GM21447 (cell line): ENCODE measurements around the gene PARP9.
"Not testable (repeated sequence)": the region's sequence is repeated elsewhere in the genome, so short reads cannot be mapped to it uniquely, and the experiment has no call there.

Source experiments
- ATAC-seq: cut with Tn5 transposase; IDR thresholded peaks from one replicate; pipeline ENCODE4 v1.9.1; 2021; ENCODE audit not compliant: unreplicated experiment

Gene PARP9

DNA sequence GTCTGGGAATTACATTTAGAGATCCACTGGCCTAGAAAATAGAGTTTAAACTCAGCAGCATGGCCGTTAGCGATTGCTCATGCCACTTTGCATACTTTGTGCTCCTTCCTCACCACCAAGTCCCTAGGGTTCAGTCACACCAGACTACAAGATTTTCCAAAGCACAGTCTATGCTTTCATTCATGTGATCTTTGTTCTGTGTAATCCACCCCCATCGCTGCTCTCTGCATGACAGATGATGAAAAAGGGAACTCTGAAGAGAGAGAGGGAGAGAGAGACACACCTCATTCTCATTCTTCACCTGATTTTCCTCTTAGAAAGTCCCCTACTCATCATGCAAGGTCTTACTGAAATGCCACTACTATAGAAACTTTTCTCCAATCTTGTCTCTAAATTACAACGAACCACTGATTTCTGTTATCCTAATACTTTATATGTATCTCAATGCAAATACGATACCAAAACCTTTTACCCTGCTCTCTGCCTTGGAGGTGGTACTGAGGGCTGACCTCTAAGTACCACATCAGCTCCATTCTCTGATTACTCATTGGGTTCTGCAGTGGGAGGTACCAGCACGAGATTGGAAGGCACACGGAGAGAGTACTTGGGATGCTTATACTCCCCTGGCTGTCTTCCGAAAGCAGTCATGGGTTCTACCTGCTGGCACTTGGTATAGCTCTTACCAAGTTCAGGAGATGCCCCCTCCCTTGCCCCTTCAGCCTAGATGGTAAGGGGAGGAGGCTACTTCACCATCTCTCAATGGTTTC, 12.3 kb upstream of the PARP9 start:
- ATAC-seq: peak; percentile 83

DNA sequence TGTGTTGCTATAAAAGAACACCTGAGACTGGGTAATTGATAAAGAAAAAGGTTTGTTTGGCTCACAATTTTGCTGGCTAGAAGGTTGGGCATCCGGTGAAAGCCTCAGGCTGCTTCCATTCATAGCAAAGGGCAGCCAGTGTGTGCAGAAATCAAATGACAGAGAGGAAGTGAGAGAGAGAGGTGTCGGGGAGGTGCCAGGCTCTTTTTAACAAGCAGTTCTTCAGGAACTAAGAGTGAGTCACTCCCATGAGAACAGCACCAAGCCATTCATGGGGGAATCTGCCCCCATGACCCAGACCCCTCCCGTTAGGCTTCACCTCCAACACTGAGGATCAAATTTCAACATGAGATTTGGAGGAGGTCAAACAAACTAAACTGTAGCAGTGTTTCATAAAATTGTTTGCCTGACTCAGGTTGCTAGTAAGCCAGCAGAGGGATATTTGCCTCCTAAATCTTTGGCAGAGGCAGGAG, 8.9 kb upstream of the PARP9 start:
- peak; percentile 35 for ATAC-seq

DNA sequence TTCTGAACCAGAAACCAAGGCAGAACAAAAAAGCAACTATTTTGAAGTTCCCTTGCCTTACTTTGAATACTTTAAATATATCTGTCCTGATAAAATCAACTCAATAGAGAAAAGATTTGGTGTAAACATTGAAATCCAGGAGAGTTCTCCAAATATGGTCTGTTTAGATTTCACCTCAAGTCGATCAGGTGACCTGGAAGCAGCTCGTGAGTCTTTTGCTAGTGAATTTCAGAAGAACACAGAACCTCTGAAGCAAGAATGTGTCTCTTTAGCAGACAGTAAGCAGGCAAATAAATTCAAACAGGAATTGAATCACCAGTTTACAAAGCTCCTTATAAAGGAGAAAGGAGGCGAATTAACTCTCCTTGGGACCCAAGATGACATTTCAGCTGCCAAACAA, 4.7 kb upstream of the PARP9 start:
- ATAC-seq: no peak

DNA sequence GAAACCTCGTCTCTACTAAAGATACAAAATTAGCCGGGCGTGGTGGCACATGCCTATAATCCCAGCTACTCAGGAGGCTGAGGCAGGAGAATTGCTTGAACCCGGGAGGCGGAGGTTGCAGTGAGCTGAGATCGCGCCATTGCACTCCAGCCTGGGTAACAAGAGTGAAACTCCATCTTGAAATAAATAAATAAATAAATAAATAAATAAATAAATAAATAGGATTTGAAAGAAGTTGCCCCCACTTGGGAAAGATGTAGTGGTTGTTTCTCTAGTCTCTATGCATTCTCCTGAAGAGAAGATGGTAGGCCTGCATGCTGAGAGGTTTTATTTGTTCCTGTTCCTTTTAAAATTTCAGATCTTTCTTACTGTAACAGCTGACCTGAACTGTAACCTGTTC, 4.0 kb upstream of the PARP9 start:
- ATAC-seq: not testable (repeated sequence)

DNA sequence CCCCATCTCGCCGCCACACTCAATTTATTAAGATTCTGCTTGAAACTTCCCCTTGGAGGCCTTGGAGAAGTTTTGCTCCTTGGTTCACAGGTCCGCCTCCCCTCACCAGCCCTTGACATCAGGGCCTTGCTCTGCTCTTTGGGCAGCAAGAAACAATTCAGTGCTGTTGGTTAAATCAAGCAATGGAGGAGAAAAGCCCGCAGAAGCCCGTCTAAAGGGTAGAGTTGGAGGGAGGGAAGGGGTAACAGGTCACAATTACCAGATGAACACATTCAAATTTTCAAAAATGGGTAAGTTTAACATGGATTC, 429 bp downstream of the PARP9 start:
- peak; percentile 8 for ATAC-seq

DNA sequence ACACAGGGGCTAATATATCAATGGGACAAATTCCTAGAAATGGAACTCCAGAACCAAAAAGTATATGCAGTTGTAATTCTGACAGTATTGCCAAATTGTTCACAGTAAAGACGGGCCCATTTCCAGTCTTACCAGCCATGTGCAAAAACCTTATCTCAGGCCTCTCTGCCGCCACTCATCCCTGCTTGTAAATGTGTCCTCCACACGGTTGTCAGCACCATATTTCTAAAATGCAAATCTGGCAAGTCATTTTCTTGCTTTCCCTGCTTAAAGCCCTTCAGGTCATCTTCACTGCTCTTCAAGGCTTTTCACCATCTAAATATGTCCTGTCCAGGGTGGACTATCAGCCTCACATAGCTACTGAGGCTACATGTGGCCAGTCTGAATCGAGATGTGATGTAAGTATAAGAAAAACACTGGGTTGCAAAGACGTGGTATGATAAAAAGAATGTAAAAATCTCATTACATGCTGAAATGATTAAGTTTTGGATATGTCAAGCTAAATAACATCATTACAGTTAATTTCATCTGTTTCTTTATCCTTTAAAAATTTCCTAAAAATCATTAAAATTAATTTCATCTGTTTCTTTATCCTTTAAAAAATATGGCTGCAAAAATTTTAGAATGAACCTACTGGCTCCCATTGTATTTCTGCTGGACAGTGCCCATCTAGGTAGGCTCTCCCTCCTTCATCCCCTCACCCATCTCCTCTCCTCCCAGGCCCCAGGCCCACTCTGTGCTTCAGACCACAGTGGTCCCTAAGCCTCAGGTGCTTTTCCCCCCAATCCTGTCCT, 980 bp downstream of the PARP9 start:
- ATAC-seq: no peak

DNA sequence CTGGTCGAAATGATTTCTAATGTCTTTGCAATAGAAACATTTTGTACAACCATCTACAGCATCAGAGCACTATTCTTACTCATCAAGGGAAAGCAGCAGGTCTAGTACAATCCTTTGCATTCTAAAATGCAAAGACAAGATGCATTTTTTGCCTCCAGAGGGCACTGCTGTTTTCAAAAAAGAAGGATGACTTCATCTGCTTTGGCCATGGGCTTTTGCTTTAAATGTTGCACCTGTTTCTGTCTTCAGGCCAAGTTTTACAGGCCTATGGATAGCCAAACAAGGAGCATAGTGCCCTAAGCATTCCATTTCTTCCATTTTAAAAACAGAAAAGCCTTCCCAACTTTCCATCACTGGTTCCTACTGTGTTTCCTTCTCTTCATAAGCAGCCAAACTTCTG, 3.4 kb downstream of the PARP9 start:
- no peak for ATAC-seq

DNA sequence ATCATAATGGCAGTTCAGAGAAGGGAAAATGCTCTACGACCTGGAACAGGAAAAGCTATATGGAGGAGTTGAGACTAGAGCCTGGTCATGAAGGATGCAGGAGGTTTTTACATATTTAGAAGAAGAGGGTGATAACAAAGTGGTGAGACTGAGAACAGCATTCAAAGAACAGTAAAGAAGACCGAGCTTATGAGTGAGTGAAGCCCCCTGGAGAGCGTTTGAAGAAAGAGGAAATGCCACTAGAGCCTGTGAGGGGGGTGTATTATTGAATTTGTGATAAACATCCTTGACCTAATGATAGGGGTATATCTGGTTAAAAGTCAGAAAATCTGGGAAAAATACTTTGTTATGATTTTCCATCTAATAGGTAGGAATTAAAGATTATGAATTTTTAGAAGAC, 4.2 kb downstream of the PARP9 start:
- ATAC-seq: no peak

DNA sequence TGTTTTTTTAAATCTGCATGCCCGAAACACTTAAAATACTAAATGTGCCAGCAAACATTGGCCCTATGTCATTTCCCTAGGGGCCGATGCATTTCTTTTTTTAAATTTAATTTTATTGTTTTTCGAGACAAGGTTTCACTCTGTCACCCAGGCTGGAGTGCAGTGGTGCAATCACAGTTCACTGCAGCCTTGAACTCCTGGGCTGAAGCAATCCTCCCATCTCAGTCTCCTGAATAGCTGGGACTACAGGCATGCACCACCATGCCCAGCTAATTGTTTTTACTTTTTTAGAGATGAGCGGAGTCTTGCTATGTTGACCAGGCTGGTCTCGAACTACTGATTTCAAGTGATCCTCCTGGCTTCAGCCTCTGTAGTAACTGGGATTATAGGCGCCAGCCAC, 5.5 kb downstream of the PARP9 start:
- no peak for ATAC-seq

DNA sequence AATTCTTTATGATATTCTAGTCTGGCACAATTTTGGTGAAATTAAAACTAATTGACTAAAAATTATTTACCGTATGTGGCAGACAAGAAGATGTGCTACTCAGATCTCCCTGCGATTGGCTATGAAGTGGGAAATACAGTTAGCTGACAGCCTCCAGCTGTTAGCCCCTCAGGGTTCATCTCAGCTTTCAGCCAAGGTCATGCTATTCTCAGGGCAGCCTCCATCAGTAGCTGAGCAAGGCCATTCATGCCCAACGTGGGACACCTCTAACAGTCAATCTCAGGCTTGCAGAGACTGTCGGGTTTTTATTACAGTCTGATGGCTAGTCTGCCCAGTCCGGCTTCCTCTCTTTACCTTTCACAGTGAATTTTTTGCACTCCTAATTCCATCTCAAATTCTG, 6.7 kb downstream of the PARP9 start:
- ATAC-seq: no peak

DNA sequence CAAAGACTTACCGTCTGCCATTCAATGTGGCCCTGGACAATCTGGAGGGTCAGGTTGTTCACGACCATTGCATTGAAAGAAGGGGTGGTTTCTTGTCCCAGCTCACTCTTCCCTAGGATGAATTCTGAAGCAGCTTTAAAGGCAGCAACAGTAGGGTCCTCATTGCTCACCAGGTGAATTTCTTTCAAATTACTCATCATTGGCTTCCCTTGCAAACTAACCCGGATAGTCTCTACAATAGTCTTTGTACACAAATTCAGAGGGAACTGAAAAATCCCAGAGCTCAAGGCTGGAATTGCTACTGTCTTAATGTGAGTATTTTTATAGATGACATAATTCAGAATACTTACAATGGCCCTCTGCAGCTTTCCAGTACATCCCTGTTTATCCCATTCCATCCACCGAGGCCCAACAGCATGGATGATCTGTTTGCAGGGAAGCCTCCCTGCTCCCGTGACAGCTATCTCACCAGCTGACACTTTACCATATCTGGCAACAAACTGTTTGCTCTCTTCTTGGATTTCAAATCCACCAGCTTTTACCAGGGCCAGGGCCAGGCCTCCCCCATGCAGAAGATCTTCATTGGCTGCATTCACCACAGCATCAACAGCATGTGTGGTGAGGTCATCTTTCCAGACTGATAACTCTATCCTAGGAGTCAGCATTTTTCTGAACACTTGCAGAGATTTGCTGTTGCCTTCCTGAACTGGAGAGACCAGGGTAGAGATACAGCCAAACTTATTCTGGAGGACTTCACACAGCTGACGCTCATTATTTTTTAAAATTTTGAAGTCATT, 8.6 kb downstream of the PARP9 start:
- ATAC-seq: no peak

DNA sequence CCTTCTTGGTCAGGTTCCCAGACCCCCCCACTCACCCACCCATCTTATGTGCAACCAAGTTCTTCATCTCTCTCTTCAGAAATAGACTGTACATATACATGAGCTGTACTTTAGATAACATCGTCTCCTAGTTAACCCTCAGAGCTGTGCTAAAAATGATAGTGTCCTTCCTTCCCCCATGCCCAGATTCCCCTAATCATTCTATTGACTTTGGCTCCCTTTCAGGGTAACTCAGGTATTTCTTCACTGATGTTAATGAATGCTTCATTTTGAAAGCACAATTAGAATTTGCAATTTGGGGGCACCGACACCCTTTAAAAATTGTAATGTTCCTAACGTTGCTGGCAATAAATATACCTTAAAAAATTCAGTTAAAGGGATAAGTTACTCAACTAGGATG, 10.9 kb downstream of the PARP9 start:
- ATAC-seq: no peak

DNA sequence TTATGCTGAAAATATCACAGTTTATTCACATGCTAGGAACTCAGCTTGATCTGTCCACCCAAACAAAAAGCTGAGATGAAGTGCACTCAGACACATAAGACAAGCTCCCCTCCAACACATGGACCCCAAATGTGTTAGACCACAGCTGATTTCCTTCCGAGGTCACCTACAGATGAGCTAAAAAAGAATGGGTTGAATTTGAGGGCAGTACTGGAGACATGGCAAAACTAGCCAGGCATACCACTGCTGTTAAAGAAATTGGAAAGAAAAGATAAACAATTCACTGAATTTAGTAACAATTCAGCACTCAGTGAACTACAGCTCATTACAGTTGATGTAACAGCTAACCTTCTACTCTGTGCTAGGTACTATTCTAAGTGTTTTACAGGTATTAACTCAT, 15.5 kb downstream of the PARP9 start:
- ATAC-seq: no peak

DNA sequence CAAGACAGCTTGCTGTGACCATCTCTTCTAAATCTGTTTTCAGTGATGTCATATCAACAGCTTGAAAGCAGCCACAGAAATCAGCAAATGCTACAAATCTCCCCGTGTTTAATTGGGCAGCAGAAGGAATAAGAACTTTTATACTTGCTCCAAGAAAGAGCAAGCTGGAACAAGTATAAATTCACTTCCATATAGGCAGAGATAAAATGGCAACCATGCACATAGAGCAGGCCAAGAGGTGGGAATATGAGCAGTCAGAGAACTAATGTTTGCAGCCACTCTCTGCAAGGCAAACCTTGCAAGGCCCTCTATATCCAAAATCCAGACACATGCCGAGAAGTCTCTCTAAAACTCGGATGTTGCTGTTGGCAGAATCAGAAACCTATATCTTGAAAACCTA, 16.0 kb downstream of the PARP9 start:
- no peak for ATAC-seq

DNA sequence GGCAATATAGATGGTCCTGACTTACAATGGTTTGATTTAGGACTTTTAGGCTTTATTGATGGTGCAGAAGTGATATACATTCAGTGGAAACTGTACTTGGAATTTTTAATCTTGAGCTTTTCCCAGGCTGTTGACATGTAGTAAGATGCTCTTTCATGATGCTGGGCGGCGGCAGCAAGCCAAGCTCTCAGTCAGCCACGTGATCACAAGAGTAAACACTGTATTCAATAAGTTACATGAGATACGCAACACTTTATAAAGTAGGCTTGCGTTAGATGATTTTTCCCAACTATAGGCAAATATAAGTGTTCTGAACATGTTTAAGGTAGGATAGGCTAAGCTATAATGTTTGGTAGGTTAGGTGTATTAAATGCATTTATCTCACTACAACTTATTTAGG, 17.9 kb downstream of the PARP9 start:
- no peak for ATAC-seq

DNA sequence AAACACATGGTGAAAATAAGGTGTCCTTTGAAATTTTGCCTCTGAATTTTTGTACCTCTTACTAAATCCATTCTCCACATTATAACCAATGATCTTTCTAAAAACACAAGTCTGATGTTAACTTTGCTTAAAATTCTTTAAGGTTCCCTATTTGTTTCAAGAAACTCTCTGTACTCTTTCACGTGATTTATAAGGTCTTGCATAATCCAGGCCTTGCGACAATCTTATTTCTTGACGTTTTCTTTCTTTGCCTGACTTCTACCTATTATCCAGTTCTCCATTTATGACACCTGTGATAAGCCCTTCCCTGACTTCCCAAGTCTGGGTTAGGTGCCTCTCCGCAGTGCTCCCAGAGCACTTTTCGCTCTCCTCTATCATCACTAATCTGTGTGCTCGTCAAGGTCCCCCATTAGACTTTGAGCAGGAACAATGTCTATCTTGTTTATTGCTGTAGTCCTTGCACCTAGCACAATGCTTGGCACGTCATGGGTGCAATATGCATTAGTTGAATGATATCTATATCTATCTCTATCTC, 25.1 kb downstream of the PARP9 start:
- no peak for ATAC-seq

DNA sequence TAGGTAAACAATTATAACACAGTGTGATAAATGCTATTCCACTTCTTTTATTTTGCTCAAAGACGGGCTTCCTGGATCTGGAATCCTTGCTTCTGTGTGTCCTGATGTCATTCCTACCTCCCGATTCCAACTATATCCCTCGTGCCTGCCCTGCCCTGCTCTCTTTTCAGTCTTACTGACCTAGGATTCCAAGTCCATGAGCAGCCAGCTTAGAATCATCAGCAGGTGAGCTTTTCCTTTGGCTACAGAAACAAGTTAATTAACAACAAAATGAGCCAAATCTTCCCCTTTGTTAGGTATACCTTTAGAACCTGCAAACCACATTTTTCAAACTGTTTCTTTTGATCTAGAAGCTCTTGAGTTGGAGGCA, 27.5 kb downstream of the PARP9 start:
- ATAC-seq: no peak

DNA sequence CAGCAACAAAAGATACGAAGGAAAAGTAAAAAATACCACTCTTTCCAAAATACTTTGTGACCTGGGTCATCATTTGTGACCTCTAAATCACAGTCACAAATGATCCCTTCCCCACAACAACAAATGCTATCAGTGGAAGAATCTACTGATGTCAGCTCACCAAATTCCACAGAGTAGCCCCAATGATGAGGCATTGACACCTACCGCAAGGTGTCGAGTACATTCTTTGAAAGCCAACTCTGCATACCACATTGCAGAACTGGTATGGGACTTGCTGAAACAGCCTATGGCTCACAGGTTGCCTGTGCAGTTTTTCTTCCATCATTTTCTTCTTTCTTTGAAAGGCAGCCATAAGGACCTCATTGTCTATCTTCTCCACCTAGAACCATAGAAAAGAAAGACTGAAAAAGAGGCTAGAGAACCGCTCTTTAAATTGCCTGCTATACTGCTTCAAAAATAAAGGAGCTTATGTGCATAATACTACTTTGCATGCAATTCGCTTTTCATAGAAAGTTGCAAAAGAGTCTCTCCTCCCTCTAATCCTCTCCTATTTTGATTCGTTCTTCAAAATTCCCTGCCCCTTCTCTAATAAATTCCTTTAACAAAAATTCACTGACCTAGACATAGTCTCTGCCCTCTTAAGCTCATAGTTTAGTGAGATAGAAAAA, 28.0 kb downstream of the PARP9 start:
- ATAC-seq: no peak

DNA sequence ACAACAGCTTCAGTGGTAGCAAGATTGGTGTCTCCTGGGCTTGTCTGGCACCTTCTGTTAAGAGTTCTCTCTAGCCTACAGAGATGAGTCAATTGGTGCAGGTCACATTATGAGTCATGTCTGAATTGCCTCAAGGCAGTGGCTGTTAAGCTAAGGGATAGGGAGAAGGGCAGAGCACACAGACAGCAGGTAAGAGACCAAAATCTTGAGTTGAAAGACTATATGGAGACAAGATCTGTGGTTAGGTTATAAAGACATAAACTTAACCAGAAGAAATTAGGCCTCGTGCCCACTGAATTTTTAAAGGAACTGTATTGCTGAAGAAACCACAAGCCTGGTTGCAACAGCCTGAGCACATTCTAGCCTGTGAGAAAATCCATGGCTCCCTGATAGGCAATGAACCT, 30.2 kb downstream of the PARP9 start:
- ATAC-seq: peak; percentile 99

DNA sequence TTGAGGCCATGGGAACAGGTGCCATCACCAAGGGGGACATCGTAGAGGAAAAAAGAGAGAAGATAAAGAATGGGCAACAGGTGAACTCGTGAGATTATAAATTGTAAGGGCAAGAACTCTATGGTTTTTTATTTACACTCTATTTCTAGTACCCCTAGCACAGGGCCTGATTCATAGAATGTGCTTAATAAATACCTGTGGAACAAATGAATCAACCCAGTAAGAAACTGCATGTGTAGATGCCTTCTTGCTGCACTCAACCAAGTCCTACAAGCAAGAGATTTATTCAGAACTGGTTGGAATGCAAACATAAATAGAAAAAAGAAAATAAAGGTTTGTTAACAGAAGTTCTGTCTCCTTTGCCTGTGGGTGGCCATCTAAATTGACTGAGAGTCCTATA, 30.6 kb downstream of the PARP9 start:
- ATAC-seq: no peak

DNA sequence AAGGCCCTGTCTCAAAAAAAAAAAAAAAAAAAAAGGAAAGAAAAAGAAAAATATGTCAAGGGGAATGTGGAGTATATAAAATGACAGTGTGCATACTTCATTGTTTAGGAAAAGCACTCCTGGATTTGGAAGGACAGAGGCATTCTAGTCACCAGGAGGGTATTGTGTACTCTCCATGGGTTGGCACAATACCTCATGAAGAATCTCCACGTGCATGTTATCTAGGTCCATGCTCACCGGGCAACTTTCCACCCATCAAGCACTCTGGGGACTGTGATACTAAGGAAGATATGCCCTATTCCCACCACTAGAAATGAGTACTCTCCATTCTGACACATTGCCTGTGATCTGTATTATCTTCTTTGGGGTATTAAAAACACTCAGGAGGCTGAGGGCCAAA, 33.9 kb downstream of the PARP9 start:
- ATAC-seq: no peak
